OCI-LY1 (cell line): ENCODE measurements around the gene DAPK2.

Source experiments
- H2AFZ ChIP-seq: fragments of 200-600 bp; sonication (generic), shearing (Covaris generic); 2 replicates; pipeline ENCODE4 v1.6.0; 2014; ENCODE audit warnings: antibody characterized with exemption, mild to moderate bottlenecking, low read length
- H3F3A ChIP-seq: fragments of 200-600 bp; sonication (generic), shearing (Covaris generic); 2 replicates; pipeline ENCODE4 v1.6.0; 2014; ENCODE audit warnings: mild to moderate bottlenecking, antibody characterized with exemption, low read length, moderate library complexity; ENCODE audit not compliant: insufficient read depth
- H3K27ac ChIP-seq: fragments of 200-600 bp; sonication (generic); 2 replicates; pipeline ENCODE4 v1.5.1; 2014; ENCODE audit warnings: low read length, mixed run types, mild to moderate bottlenecking, low read depth; ENCODE audit not compliant: poor library complexity, severe bottlenecking
- H3K27me3 ChIP-seq: fragments of 200-600 bp; sonication (generic); 2 replicates; pipeline ENCODE4 v1.6.0; 2014; ENCODE audit warnings: antibody characterized with exemption, mild to moderate bottlenecking, low read length, moderate library complexity; ENCODE audit not compliant: insufficient read depth
- H3K36me3 ChIP-seq: fragments of 200-600 bp; sonication (generic); 2 replicates; pipeline ENCODE4 v1.6.1; 2014; ENCODE audit warnings: mild to moderate bottlenecking, antibody characterized with exemption, low read length, moderate library complexity, mixed read lengths; ENCODE audit not compliant: insufficient read depth
- H3K4me1 ChIP-seq: fragments of 200-600 bp; sonication (generic); 2 replicates; pipeline ENCODE4 v1.5.1; 2014; ENCODE audit warnings: mild to moderate bottlenecking, low read length, moderate library complexity; ENCODE audit not compliant: insufficient read depth, severe bottlenecking
- H3K4me2 ChIP-seq: fragments of 200-600 bp; sonication (generic), shearing (Covaris generic); 2 replicates; pipeline ENCODE4 v1.6.1; 2014; ENCODE audit warnings: low read length
- H3K4me3 ChIP-seq: fragments of 200-600 bp; sonication (generic); 2 replicates; pipeline ENCODE4 v1.5.1; 2014; ENCODE audit warnings: low read length, low read depth, mild to moderate bottlenecking, mixed read lengths; ENCODE audit not compliant: poor library complexity, severe bottlenecking
- H3K79me2 ChIP-seq: fragments of 200-600 bp; shearing (Covaris generic); 2 replicates; pipeline ENCODE4 v1.6.1; 2016; ENCODE audit warnings: mixed run types, low read length, mixed read lengths; ENCODE audit not compliant: insufficient read depth
- H3K9ac ChIP-seq: fragments of 200-600 bp; sonication (generic), shearing (Covaris generic); 2 replicates; pipeline ENCODE4 v1.6.1; 2014; ENCODE audit warnings: mild to moderate bottlenecking, low read length, mixed read lengths
- H3K9me2 ChIP-seq: fragments of 200-600 bp; sonication (generic), shearing (Covaris generic); 2 replicates; pipeline ENCODE4 v1.6.1; 2014; ENCODE audit warnings: low read depth, mild to moderate bottlenecking, low read length, mixed read lengths
- H3K9me3 ChIP-seq: fragments of 200-600 bp; shearing (Covaris generic); 2 replicates; pipeline ENCODE4 v1.6.1; 2014; ENCODE audit warnings: low read length, mixed read lengths
- H4K20me1 ChIP-seq: fragments of 200-600 bp; sonication (generic), shearing (Covaris generic); 2 replicates; pipeline ENCODE4 v1.6.0; 2016; ENCODE audit warnings: mild to moderate bottlenecking, low read length; ENCODE audit not compliant: insufficient read depth
- EZH2 ChIP-seq: fragments of 200-600 bp; sonication (generic), shearing (Covaris generic); IDR thresholded peaks from 2 replicates; pipeline ENCODE4 v1.8.0; 2017; ENCODE audit warnings: borderline replicate concordance, mixed run types, mild to moderate bottlenecking, antibody characterized with exemption, low read length, moderate library complexity, mixed read lengths
- TF ChIP-seq, protein P1 (sequence below): fragments of 200-600 bp; sonication (generic), shearing (Covaris generic); IDR thresholded peaks from 2 replicates; pipeline ENCODE4 v1.5.1; 2017; ENCODE audit warnings: mild to moderate bottlenecking, antibody characterized with exemption, low read length, moderate library complexity, mixed read lengths

DAPK2 gene

DNA sequence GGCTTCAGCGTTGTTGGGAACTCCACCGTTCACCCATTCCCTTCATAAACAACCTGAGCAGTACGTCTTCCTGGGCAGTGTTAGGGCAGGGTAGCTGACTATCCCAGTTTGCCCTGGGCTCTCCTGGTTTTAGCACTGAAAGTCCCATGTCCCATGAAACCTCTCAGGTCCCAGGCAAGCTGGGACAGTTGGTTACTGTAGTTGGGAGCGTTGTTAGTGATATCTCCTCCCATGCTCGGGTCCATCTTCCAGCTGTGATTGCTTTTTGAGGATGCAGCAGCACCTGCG is 151.7 kb downstream of the DAPK2 start:
- H3F3A ChIP-seq, result no peaks in the 10 kb centered on the region
- H3K4me1 ChIP-seq, result peaks cover 22% of the 10 kb centered on the region
- H3K27me3 ChIP-seq, result no peaks in the 10 kb centered on the region
- no peaks in the 10 kb centered on the region for H3K9me3 ChIP-seq
- TF ChIP-seq EZH2, result no peak
- TF ChIP-seq, protein P1, sequence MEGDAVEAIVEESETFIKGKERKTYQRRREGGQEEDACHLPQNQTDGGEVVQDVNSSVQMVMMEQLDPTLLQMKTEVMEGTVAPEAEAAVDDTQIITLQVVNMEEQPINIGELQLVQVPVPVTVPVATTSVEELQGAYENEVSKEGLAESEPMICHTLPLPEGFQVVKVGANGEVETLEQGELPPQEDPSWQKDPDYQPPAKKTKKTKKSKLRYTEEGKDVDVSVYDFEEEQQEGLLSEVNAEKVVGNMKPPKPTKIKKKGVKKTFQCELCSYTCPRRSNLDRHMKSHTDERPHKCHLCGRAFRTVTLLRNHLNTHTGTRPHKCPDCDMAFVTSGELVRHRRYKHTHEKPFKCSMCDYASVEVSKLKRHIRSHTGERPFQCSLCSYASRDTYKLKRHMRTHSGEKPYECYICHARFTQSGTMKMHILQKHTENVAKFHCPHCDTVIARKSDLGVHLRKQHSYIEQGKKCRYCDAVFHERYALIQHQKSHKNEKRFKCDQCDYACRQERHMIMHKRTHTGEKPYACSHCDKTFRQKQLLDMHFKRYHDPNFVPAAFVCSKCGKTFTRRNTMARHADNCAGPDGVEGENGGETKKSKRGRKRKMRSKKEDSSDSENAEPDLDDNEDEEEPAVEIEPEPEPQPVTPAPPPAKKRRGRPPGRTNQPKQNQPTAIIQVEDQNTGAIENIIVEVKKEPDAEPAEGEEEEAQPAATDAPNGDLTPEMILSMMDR, result no peak
- no peaks in the 10 kb centered on the region for H4K20me1 ChIP-seq
- H3K9me2 ChIP-seq, result no peaks in the 10 kb centered on the region
- H3K9ac ChIP-seq, result no peak overlapping the region
- H2AFZ ChIP-seq, result no peak overlapping the region
- H3K27ac ChIP-seq, result no peak overlapping the region
- no peaks in the 10 kb centered on the region for H3K36me3 ChIP-seq
- no peaks in the 10 kb centered on the region for H3K79me2 ChIP-seq
- no peak overlapping the region for H3K4me3 ChIP-seq
- H3K4me2 ChIP-seq, result no peak overlapping the region

DNA sequence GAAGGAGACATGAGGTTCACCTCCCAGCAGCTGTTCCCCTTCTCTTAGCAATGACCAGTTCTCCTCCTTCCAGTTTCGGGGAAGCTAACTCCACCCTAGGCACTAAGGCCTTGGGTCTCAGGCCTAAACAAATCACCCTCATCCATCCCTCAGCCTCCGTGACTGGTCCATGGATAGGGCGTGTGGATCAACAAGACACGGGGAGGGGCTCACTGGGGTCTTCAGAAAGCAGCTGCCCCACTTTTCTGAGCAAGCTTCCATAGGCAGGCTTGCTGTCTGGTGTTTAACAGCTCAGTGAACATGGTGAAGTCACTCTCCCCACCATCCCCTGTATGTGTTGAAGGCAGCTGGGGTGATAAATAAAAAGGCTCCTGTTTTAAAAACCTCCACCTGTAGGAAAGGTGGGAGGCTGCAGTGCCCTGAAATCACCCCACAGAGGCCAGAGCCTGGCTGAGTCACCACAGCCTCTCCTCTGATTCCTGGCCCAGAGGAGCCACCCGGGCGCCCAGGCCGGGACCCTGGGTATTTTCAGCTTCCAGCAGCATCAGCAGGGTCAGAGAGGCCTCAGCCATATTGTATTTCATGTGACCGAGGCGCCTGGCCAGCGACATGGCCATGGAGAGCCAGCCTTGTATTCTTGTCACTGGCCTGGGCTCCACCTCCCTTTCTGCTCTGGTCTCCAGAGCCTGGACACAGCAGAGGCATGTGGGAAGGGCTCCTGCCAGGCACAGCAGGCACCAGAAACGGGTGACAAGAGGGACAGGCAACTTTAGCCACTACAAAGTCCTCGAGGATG is 152.2 kb downstream of the DAPK2 start:
- H3K4me1 ChIP-seq, result peaks cover 22% of the 10 kb centered on the region
- H4K20me1 ChIP-seq, result no peaks in the 10 kb centered on the region
- H3K36me3 ChIP-seq, result no peaks in the 10 kb centered on the region
- no peak for TF ChIP-seq EZH2
- TF ChIP-seq, protein P1, result no peak
- H3K9me2 ChIP-seq, result no peaks in the 10 kb centered on the region
- H3K9me3 ChIP-seq, result no peaks in the 10 kb centered on the region
- no peak overlapping the region for H3K9ac ChIP-seq
- H3K4me3 ChIP-seq, result no peak overlapping the region
- no peaks in the 10 kb centered on the region for H3F3A ChIP-seq
- H3K27ac ChIP-seq, result no peak overlapping the region
- no peaks in the 10 kb centered on the region for H3K79me2 ChIP-seq
- H3K4me2 ChIP-seq, result no peak overlapping the region
- no peak overlapping the region for H2AFZ ChIP-seq
- H3K27me3 ChIP-seq, result no peaks in the 10 kb centered on the region

DNA sequence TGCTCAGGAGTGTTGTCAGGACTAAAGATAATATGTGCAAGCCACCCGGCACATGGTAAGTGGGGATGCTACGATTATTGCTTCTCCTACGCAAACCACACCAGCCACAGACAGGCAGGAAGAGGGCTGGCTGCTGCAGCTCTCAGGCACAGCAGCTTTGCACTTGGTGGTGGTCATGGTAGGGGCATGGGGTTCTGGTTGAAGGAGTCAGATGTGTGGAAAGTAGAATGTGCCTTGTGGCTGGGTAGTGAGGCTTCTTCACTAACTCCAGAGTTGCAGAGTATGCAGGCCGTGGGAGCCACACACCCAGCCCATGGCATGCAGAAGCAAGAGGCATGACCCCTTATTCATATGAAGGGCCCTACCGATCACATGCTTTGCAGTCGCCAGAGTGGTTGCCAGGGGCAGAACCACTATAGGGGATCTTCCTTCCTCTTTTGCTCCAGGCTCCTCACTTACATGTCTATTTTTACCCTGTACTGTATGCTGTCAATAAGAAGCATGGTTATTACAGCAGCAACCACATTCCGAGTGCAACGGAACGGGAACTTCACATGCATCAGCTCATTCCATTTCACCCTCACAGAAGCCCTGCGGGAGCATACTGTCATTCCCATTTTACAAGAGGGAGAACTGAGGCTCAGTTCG is 153.4 kb downstream of the DAPK2 start:
- H2AFZ ChIP-seq, result no peak overlapping the region
- H4K20me1 ChIP-seq, result no peaks in the 10 kb centered on the region
- H3K4me3 ChIP-seq, result no peak overlapping the region
- peaks cover 22% of the 10 kb centered on the region for H3K4me1 ChIP-seq
- no peak for TF ChIP-seq EZH2
- TF ChIP-seq, protein P1, result no peak
- no peaks in the 10 kb centered on the region for H3K9me2 ChIP-seq
- H3F3A ChIP-seq, result no peaks in the 10 kb centered on the region
- no peaks in the 10 kb centered on the region for H3K79me2 ChIP-seq
- H3K9ac ChIP-seq, result no peak overlapping the region
- H3K9me3 ChIP-seq, result no peaks in the 10 kb centered on the region
- H3K27me3 ChIP-seq, result no peaks in the 10 kb centered on the region
- H3K4me2 ChIP-seq, result no peak overlapping the region
- H3K27ac ChIP-seq, result no peak overlapping the region
- H3K36me3 ChIP-seq, result no peaks in the 10 kb centered on the region
